Cardiac septum (tissue), 1 donor: ENCODE results near the gene GGPS1. TPM values are rescaled to one million over a fixed set of nuclear protein-coding genes. Genes with fewer than 3 reads are reported as not detected.
A peak's percentile ranks its signal among the peaks of the same experiment; 100 is the strongest.
"Not testable (repeated sequence)": the region's sequence is repeated elsewhere in the genome, so short reads cannot be mapped to it uniquely, and the experiment has no call there.

ENCODE experiments used
- DNase-seq: peaks from one replicate; pipeline ENCODE4 v3.0.0-alpha.2; 2020; ENCODE audit warnings: low spot score
- intact Hi-C: fragments of 100-400 bp; cut with DNase I; formaldehyde crosslinking; loops from one replicate; pipeline ENCODE4 v1.14.0; 2022
- long read RNA-seq: library from polyadenylated mRNA; unstranded; transcript quantifications from one replicate; pipeline ENCODE4 v2.0.0, GENCODE V29; 2021
- total RNA-seq: library from RNA; stranded (reverse); fragmentation: NEBNext Ultra II Directional; extraction: Animal tissue kit (Norgen Biotek cat#: 25700); gene quantifications from one replicate; pipeline ENCODE4 v1.2.1, GENCODE V29; 2021
- donor health status: DM: no; HTN: no; CAD: no.

GGPS1 gene
- total RNA-seq, result 36.2 TPM
- long read RNA-seq, transcript GGPS1-201 (4 exons, 2,895 nt), result major isoform, 24 of 29 reads
- long read RNA-seq, transcript GGPS1-203 (3 exons, 1,407 nt), result minor isoform, 5 of 29 reads
- long read RNA-seq, partial matches to known transcripts, result 0 of 29 reads
- long read RNA-seq, other reads (novel, unspliced or antisense), result 0 of 29 reads

DNA sequence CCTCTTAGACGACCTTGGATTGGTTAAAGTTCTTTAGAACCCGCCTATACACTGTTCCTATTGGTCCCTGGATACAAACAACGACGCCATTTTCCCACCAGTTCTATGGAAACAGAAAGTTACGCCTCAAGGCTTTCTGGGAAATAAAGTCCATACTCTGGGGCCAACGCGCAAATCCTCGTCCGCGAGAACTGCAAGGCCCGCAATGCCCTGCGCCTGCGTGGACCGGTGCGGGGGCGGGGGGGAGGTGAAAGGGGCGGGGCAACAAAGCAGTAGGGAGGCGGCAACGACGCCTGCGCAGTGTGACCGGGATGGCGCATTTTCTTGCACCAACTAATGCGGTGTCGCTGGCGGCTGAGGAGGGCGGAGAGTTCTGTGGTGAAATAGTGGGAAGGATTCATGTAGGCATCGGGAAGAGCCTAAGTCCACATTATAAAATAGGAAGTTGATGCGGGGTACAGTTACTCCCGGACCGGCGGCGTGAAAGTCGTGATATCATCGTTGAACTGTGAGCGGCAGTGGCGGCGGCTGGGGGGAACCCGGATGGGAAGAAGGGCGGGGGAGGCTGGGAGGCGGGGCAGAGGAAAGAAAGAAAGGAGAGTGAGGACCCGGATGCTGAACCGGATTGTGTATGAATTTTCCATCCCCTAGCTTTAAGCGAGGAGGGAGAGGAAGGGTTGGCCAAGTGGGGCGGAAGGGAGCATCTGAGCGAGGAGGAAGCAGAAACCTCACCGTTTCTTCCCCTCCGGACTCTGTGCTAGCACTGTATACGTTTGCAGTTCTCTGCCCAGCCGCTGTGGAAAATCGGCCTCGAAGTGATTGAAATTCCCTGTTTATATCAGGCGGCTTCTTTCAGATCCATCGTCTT lies at the start of gene GGPS1:
Gene GGPS1 (plus strand): TSS at position 300 of the 868 bp plus-strand sequence. CDS start 6,695 bp downstream, outside the sequence.
- intact Hi-C loops, result loop anchor here (1.0 to 5.0 kb wide), 4 partner anchors 39 to 174 kb away; partner anchors contain the start of genes B3GALNT2 and TBCE
- peak; percentile 99 for DNase-seq

DNA sequence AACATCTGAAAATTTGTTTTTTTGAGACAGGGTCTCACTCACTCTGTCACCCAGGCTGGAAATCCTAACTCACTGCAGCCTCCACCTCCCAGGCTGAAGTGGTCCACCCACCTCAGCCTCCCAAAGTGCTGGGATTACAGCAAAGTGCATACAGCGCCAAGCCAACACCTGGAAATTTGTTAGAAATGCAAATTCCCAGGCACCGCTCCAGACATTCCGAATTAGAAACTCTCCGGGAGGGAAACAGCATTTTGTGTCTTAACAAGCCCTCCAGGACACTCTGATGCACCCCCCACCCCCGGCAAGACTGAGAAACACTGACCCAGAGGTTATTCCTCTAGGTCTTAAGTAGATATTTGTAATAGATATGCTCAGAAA lies 49.5 kb upstream of the GGPS1 start:
- DNase-seq, result no peak
- intact Hi-C loops, result no loop called here

DNA sequence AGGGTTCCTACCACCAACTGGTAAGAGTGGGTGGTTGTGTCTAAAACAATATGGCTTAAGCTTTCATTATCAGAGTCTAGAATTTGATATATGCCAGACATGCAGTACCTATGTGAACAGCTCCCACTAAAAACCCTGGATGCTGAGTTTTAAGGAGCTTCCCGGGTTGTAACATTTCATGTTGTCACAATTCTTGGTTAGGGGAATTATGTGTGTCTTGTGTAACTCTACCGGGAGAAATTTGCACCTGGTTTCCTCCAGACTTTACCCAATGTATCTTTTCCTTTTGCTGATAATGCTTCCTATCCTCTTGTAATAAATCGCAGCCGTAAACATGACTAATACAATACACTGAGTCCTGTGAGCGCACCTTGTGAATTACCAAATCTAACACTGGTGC lies 48.7 kb upstream of the GGPS1 start:
- no peak for DNase-seq
- intact Hi-C loops, result loop anchor here (10.0 kb wide), 1 partner anchor 755 kb away; no protein-coding TSS in a partner anchor

GRCh38 chr1:235280467-235280866 lies 47.9 kb upstream of the GGPS1 start:
- intact Hi-C loops, result loop anchor here (10.0 kb wide), 1 partner anchor 754 kb away; no protein-coding TSS in a partner anchor
- no peak for DNase-seq

GRCh38 chr1:235283636-235284035 lies 44.7 kb upstream of the GGPS1 start:
- intact Hi-C loops, result loop anchor here (10.0 kb wide), 1 partner anchor 751 kb away; no protein-coding TSS in a partner anchor
- DNase-seq, result not testable (repeated sequence)

DNA sequence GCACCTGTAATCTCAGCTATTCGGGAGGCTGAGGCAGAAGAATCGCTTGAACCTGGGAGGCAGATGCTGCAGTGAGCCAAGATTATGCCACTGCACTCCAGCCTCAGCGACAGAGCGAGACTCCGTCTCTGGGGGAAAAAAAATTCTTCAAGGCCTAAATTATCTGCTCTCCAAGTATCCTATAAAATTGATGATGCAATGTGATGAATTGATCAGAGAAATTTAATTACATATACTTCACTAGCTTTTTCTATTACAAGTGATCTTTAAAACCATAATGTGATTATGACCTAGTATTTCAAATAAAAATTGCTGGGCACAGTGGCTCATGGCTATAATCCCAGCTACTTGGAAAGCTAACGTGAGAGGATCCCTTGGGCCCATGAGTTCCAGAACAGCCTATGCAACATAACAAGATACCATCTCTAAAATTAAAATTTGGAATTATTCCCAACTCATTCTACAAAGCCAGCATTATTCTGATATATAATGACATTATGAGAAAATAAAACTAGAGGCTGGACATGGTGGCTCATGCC lies 44.1 kb upstream of the GGPS1 start:
- intact Hi-C loops, result loop anchor here (10.0 kb wide), 1 partner anchor 751 kb away; no protein-coding TSS in a partner anchor

GRCh38 chr1:235286667-235287066 lies 41.7 kb upstream of the GGPS1 start:
- no peak for DNase-seq
- intact Hi-C loops, result loop anchor here (10.0 kb wide), 1 partner anchor 748 kb away; no protein-coding TSS in a partner anchor

More for the DNA sequence above, 44.1 kb upstream of the GGPS1 start:
- DNase-seq, result no peak

DNA sequence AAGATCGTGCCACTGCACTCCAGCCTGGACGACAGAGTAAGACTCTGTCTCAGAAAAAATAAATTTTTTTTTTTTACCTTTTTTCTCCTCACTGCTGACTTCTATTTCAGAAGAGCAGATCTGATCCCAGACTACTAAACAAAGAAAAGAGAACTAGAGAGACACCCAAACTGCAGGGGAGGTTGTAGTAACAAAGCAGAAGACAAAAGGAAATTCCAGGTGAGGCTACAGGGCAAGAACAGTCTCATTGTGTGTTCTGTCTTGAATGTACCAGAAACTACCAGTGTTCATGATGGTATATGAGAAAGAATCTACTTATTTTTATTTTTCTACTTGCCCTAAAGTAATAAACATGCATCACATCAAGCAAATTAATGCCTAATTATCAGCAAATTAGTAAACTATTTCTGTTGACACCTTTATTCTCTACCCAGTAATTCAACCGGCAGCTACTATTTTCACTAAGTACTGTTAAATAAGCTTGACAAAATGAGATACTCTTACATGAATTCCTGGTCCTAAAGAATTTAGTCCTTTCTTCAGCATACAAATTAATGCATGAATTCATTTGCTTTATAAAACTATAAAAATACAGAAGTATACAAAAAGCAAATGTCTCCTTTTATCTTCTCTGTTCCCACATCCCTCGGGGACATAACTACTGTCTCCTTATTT lies 41.0 kb upstream of the GGPS1 start:
- no peak for DNase-seq
- intact Hi-C loops, result loop anchor here (10.0 kb wide), 1 partner anchor 747 kb away; no protein-coding TSS in a partner anchor

GRCh38 chr1:235289859-235290739 lies 38.3 kb upstream of the GGPS1 start:
- intact Hi-C loops, result loop anchor here (10.0 kb wide), 1 partner anchor 745 kb away; no protein-coding TSS in a partner anchor
- DNase-seq, result no peak

DNA sequence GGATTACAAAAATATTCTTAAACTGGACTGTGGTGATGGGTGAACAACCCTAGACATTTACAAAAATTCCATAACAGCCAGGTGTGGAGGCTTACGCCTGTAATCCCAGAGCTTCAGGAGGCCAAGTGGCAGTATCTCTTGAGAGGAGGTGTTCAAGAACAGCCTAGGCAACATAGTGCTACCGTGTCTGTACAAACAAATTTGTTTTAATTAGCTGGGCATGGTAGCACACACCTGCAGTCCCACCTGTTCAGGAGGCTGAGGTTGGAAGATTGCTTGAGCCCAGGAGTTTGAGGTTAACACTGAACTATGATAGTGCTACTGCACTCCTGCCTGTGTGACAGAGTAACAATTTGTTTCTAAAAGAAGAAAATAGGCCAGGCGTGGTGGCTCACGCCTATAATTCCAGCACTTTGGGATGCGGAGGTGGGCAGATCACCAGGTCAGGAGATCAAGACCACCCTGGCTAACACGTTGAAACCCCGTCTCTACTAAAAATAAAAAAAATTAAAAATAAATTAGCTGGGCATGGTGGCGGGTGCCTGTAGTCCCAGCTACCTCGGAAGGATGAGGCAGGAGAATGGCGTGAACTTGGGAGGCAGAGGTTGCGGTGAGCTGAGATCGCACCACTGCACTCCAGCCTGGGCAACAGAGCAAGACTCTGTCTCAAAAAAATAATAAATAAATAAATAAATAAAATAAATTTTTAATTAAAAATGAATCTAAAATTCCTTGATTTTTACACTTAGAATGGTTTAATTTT lies 37.4 kb upstream of the GGPS1 start:
- no peak for DNase-seq
- intact Hi-C loops, result no loop called here

DNA sequence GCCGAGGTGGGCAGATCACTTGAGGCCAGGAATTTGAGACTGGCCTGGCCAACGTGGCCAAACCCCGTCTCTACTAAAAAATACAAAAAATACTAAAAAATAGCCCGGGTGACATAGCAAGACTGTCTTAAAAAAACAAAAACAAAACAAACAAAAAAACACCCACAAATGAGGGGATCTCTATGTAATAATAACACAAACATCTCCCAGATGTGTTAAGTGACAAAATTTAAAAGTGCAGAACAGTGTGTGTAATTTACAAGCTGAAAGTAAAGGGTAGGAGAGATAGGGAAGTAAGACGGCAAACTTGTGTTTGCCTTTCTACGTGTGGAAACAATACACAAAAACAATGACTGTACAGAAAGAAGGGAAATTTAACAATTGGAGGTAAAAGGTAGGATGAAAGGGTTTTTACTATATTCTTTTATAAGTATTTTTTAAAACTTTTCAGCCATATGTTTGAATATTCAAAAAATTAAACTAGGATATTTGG lies 36.7 kb upstream of the GGPS1 start:
- no peak for DNase-seq
- intact Hi-C loops, result no loop called here

DNA sequence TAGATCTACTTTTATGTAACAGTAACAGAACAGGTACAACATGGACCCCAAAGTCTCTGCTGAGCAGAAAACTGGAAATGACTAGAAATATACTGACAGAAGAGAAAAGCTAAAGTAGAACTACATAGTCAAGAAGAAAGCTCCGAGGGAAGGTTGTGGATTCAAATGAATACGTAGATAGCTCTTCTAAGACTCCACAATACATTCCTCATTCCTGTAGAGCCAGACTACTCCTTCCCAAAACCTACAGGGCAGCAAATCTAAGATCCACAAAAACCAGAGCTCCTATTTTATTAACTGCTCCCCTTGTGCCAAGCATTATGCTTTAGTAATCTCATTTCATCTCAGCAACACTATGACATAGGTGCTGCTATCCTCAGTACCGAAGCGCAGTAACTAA lies 35.6 kb upstream of the GGPS1 start:
- no peak for DNase-seq
- intact Hi-C loops, result no loop called here

DNA sequence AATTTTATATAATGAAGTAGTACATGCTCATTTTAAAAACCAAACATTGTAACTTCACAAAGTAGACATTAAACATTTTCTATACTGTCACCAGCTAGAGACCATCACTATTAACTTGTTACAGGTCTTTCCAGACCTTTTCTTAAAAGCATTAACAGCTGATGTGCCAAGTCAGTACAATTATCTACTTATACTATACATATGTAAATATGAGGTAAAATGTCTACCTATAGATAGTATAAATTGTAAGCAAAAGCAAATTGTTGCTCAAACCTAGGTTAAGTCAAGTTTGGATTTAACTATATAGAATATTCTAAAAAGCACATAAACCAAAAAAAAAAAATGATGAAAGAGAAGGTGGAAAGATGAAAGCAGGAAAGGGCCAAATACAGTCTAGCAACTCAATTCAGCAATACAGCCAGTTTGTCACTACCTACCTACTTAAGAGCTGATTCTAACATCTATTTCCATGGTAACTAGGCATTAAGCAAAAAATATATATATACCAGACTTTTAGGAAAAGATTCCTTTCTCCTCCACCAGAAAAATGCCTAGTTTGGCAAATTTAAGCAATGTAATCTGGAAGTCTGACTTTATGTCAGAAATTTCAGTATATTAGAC lies 34.9 kb upstream of the GGPS1 start:
- intact Hi-C loops, result no loop called here
- DNase-seq, result no peak

- no peak for DNase-seq
- intact Hi-C loops, result no loop called here
Observed at GRCh38 chr1:235295902-235296350, 32.4 kb upstream of the GGPS1 start.

GRCh38 chr1:235296729-235297128 lies 31.6 kb upstream of the GGPS1 start:
- DNase-seq, result no peak
- intact Hi-C loops, result no loop called here

DNA sequence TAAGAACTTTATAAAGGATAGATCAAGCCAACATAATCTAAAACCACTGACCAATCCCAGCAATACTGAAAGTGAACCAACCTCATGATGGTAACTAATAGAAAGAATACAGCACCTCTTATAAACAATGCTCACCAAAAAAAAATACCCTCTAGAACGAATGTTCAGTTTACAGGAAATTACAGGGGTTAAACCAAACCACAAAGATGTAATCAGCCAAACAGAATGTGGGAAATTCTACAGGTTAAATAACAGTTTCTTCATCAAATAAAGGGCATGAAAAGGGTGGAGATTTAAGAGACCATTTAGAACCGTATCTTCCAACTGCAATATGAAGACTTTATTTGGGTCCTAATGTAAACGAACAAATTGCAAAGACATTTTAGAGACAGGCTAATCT lies 30.8 kb upstream of the GGPS1 start:
- intact Hi-C loops, result no loop called here
- DNase-seq, result no peak

GRCh38 chr1:235298758-235299157 lies 29.6 kb upstream of the GGPS1 start:
- DNase-seq, result no peak
- intact Hi-C loops, result no loop called here
